NCI-H2107 (cell line): ENCODE results near the gene FGB.

Experiments
- DNase-seq: peaks from one replicate; lab custom pipeline; 2025; lab: John Stamatoyannopoulos, UW

The FGB gene

GRCh38 chr4:154562697-154563254, at the start of gene FGB:
FGB (plus strand) TSS chr4:154563011; CDS start chr4:154563019, 8 bp downstream.
- DNase-seq: no peak

DNA sequence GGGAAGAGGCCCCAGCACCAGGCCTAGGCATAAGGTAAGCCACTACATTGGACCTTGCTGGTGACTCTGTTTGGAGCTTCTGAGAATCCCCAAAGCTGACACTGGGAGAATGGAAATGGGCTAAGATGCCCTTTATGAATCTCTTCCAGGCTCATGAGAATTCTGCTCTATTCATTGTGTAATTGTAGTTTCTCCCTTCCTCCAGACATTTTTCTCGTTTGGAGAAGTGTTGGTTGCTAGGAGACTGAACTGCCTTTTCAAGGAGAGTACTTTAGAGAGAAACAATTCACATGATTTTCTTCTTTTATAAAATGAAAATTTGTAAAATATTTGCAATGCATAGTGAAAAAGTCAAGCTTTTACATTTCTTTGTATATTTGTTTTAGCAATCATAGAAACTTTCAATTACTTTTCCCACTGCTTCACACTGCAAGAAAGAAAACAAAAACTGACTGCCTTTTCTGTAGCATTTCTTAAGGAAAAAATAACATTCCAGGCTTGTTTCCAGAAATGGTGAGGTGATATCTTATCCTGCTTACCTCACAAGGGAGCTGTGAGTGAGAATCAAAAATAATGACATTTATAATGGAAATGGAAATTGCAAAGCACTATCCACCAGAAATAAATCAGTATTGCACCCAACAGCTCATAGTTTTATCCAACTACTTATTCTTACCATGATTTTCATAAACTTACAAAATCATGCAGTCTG, 46.3 kb upstream of the FGB start:
- no peak for DNase-seq

- DNase-seq: no peak
Measured at GRCh38 chr4:154517591-154517990, 45.2 kb upstream of the FGB start.

GRCh38 chr4:154519214-154519613, 43.6 kb upstream of the FGB start:
- no peak for DNase-seq

- DNase-seq: no peak
Measured at GRCh38 chr4:154521607-154522006, 41.2 kb upstream of the FGB start.

DNA sequence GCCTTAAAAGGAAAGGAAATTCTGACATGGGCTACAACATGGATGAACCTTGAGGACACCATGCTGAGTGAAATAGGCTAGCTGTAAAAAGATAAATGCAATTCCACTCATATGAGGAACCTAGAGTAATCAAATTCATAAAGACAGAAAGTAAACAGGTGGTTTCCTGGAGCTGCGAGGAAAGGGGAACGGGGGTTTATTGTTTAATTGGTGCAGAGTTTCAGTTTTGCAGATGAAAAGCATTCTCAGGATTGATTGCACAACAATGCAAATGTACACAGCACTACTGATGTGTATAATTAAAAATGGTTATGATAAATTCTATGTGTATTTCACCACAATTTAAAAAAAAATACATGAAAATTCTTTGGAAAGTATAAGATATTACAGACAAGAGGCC, 36.7 kb upstream of the FGB start:
- DNase-seq: no peak

GRCh38 chr4:154527308-154527707, 35.5 kb upstream of the FGB start:
- no peak for DNase-seq

- no peak for DNase-seq
Measured at GRCh38 chr4:154528869-154529268, 33.9 kb upstream of the FGB start.

GRCh38 chr4:154529728-154530519, 32.9 kb upstream of the FGB start:
- DNase-seq: no peak

DNA sequence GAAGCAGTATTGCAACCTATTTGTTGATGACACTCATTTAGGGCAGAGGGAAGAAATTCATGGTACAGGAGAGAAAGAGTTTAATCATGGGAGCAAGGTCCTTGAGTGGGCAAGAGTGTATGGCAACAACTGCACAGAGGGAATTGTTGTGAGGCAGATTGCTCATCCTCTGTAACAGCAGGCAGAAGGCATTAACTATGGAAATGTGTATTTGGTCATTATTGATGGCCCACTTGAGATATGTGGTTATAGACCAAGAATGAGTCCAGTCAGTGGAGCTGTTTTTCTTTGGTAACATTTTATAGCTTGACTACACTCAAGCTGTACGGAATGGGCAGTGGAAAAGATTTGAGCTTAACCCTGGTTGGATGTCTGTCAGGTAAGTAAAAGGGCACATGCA, 28.5 kb upstream of the FGB start:
- no peak for DNase-seq

DNA sequence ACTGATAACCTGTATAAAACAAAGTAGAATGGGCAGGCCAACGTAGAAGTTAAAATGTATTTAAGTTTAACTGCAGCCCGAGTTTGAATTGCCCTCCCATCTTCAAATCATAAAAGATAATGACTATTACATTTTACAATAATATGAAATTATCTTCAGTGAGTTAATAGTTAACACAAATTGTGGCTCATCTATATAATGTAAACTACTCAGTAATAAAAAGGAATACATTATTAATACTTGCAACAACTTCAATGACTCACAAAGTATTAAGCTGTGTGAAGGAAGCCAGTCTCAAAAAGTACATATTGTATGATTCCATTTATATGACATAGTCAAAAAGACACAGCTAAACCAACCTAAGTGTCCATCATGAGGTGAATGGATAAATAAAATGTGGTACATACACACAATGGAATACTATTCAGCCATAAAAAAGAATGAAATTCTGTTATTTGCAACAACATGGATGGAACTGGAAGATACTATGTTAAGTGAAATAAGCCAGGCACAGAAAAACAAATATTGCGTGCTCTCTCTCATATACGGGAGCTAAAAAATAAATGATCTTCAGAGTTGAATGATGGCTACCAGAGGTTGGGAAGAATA, 20.4 kb upstream of the FGB start:
- DNase-seq: no peak

GRCh38 chr4:154545689-154546088, 17.1 kb upstream of the FGB start:
- DNase-seq: no peak

- DNase-seq: peak; percentile 39
Measured at GRCh38 chr4:154549894-154550790, 12.7 kb upstream of the FGB start, which contains the start of gene PLRG1. PLRG1 (minus strand) TSS chr4:154550400; CDS start chr4:154550308, 92 bp downstream.

- DNase-seq: peak; percentile 2
Measured at GRCh38 chr4:154551872-154552686, 10.7 kb upstream of the FGB start.

DNA sequence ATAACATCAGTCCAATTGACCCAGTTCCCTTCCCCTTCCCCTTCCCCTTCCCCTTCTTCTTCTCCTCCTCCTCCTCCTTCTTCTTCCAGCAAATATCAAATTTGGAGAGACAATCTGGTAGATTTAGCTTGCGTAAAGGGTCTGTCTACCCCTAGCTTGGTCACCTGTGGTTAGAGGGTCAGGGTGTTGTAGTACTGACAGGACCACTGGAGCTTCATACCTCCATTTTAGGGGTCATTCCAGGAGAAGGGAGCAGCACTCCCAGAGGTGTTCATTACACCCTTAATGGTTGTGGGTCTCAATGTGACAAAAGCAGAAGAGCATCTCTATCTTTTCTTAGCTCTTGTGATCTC, 3.7 kb upstream of the FGB start:
- DNase-seq: no peak

GRCh38 chr4:154559494-154560418, 3.1 kb upstream of the FGB start:
- DNase-seq: no peak

DNA sequence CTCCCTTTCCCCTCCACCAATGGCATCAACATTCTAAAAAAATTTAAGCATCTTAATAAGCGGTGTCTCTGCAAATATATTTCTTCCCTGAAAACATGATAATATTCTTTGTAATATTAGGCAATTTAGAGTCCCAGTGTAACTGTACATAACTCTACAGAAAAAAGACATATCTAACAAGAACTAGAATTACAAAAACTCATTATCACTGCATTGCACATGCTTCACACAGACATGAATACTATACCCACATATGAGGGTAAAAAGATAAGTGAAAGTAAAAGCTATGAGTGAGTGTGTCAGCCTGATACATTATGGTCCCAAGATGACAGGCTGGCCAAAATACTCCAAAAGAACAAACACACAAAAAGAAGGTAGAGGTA, 2.4 kb upstream of the FGB start:
- DNase-seq: no peak

DNA sequence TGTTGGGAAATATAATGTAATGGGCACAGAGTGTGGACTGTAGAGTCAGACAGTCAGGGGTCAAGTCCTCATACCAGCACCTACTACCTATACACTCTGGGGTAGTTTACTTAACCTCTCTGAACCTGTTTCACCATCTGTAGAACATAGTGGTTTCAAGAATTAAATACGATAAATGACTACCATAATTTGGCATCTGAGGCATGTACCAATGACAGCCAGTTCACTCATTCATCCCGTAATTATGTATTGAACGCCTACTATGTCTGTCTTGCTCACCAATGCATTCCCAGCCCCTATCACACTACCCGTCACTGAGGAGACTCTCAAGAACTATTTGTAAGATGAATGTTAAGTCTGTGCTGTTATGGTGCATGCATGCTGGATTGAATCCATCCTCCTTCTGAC, 2.0 kb upstream of the FGB start:
- DNase-seq: no peak

GRCh38 chr4:154564311-154564710, 1.5 kb downstream of the FGB start:
- no peak for DNase-seq

DNA sequence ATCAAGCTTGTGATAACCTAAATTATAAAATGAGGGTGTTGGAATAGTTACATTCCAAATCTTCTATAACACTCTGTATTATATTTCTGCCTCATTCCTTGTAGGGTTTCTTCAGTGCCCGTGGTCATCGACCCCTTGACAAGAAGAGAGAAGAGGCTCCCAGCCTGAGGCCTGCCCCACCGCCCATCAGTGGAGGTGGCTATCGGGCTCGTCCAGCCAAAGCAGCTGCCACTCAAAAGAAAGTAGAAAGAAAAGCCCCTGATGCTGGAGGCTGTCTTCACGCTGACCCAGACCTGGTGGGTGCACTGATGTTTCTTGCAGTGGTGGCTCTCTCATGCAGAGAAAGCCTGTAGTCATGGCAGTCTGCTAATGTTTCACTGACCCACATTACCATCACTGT, 2.9 kb downstream of the FGB start:
- no peak for DNase-seq
